ENCODE measurements around the gene CLASP1. TPM values are rescaled to one million over a fixed set of nuclear protein-coding genes. Genes with fewer than 3 reads are reported as not detected.

Gene CLASP1
- polyA plus RNA-seq, 1 donor (not counting 4 experiments of a cell fraction or from before 2014, with no cell fraction given), result 16.7 TPM

DNA sequence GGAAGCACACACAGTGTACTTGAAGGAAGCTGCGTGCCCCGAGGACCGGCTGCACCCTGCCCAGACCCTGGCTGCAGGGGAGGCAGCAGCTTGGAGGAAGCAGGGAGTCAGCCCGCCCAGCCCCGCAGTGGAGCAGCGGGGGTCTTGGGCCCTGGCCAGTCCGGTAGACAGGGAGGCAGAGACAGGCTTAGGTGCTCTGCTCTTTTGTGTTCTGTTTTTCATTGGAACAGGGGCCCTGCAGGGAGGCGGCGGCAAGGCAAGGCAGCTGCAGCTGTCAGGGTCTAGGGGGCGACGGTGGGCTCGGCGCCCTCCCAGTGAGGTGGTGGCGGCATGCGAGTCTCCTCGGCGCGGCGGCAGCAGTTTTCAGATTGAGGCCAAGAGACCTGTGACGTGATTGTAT, 311.0 kb downstream of the CLASP1 start:
- no peak overlapping the region for H3K4me2 ChIP-seq (ENCODE audit: control insufficient read depth, extremely low read depth, insufficient read depth, low read depth, low read length)
- H4K20me1 ChIP-seq (ENCODE audit: control insufficient read depth, extremely low read depth, insufficient read depth, low read length), result no peaks in the 10 kb centered on the region
- H3K4me1 ChIP-seq (ENCODE audit: control insufficient read depth, extremely low read depth, insufficient read depth, low read length), result peaks cover 10% of the 10 kb centered on the region
- H3K36me3 ChIP-seq (ENCODE audit: control insufficient read depth in 2 of 2, extremely low read depth in 1 of 2, insufficient read depth in 2 of 2, low read length in 2 of 2), result peaks cover 14 to 18% of the 10 kb centered on the region in 2 experiments
- no peak for DNase-seq (ENCODE audit: low read depth, low spot score)
- no peak overlapping the region for H3K27ac ChIP-seq (ENCODE audit: control insufficient read depth, insufficient read depth, low read length)
- no peaks in the 10 kb centered on the region for H3K9me3 ChIP-seq (ENCODE audit: control insufficient read depth, low read depth, low read length)
- no peaks in the 10 kb centered on the region for H3K27me3 ChIP-seq (ENCODE audit: control insufficient read depth, extremely low read depth, insufficient read depth, low read length)
- TF ChIP-seq, protein P1, sequence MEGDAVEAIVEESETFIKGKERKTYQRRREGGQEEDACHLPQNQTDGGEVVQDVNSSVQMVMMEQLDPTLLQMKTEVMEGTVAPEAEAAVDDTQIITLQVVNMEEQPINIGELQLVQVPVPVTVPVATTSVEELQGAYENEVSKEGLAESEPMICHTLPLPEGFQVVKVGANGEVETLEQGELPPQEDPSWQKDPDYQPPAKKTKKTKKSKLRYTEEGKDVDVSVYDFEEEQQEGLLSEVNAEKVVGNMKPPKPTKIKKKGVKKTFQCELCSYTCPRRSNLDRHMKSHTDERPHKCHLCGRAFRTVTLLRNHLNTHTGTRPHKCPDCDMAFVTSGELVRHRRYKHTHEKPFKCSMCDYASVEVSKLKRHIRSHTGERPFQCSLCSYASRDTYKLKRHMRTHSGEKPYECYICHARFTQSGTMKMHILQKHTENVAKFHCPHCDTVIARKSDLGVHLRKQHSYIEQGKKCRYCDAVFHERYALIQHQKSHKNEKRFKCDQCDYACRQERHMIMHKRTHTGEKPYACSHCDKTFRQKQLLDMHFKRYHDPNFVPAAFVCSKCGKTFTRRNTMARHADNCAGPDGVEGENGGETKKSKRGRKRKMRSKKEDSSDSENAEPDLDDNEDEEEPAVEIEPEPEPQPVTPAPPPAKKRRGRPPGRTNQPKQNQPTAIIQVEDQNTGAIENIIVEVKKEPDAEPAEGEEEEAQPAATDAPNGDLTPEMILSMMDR (optimal IDR thresholded peaks at IDR 0.05 in 1 of 3, IDR thresholded peaks at IDR 0.05 in 1 of 3, conservative IDR thresholded peaks at IDR 0.05 in 1 of 3; ENCODE audit: extremely low read depth in 1 of 3, insufficient read depth in 2 of 3, low read length in 3 of 3), result no peak
- TF ChIP-seq EZH2 (IDR thresholded peaks at IDR 0.05; ENCODE audit: low read length), result no peak
- H2AFZ ChIP-seq (ENCODE audit: control insufficient read depth, low read length), result no peak overlapping the region
- no peaks in the 10 kb centered on the region for H3K79me2 ChIP-seq (ENCODE audit: control insufficient read depth, insufficient read depth, low read length)
- dilution Hi-C loops (cut with MboI; ENCODE audit: extremely low pct_ligation_motif_present, low sequenced_read_pairs), result no loop called here
- H3K9ac ChIP-seq (ENCODE audit: control insufficient read depth, extremely low read depth, insufficient read depth, low read length), result no peak overlapping the region
- no peak overlapping the region for H3K4me3 ChIP-seq (ENCODE audit: control insufficient read depth in 2 of 3, extremely low read depth in 1 of 3, insufficient read depth in 2 of 3, low read depth in 1 of 3, low read length in 3 of 3)
- peaks cover 2% of the 10 kb centered on the region for H3K9me1 ChIP-seq (ENCODE audit: control insufficient read depth, extremely low read depth, insufficient read depth, low read length)
- FAIRE-seq, result no peak

DNA sequence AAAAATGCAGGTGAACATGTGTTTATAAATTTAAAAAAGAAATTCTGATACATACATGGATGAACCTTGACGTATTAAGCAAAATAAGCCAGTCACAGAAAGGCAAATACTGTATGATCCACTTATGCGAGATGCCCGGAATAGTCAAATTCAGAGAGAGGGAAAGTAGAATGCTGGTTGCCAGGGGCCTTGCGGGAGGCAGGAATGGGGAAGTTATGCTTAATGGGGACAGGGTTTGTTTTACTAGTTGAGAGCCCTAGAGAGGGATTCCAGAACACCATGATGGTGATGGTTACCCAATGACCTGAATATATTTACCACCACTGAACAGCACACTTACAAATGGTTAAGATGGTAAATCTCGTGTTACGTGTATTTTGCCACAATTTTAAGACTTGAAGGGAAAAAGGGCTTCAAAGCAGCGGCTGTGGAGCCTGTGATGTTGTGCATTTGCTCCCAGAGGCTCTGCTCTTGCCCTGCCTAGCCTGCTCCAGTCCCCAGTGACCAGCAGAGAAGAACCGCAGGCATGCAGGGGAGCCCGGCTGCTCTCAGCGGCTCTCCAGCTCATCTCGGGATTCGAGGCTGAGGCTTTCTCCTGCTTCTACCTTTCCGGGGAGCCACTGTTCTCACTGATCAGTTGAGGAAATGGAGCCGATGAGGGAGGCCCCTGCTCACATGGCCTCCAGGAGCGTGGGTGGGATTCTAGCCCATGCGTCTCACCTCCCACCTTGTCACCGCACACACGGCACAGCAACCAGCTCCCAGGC, 312.6 kb downstream of the CLASP1 start:
- no peaks in the 10 kb centered on the region for H3K27me3 ChIP-seq (ENCODE audit: control insufficient read depth, extremely low read depth, insufficient read depth, low read length)
- no peak overlapping the region for H3K27ac ChIP-seq (ENCODE audit: control insufficient read depth, insufficient read depth, low read length)
- no peaks in the 10 kb centered on the region for H3K79me2 ChIP-seq (ENCODE audit: control insufficient read depth, insufficient read depth, low read length)
- no peak overlapping the region for H3K9ac ChIP-seq (ENCODE audit: control insufficient read depth, extremely low read depth, insufficient read depth, low read length)
- dilution Hi-C loops (cut with MboI; ENCODE audit: extremely low pct_ligation_motif_present, low sequenced_read_pairs), result no loop called here
- FAIRE-seq (no peak), DNase-seq (ENCODE audit: low read depth, low spot score) (no peak)
- no peak overlapping the region for H2AFZ ChIP-seq (ENCODE audit: control insufficient read depth, low read length)
- peaks cover 10% of the 10 kb centered on the region for H3K4me1 ChIP-seq (ENCODE audit: control insufficient read depth, extremely low read depth, insufficient read depth, low read length)
- no peaks in the 10 kb centered on the region for H4K20me1 ChIP-seq (ENCODE audit: control insufficient read depth, extremely low read depth, insufficient read depth, low read length)
- no peak overlapping the region for H3K4me2 ChIP-seq (ENCODE audit: control insufficient read depth, extremely low read depth, insufficient read depth, low read depth, low read length)
- no peak overlapping the region for H3K4me3 ChIP-seq (ENCODE audit: control insufficient read depth in 2 of 3, extremely low read depth in 1 of 3, insufficient read depth in 2 of 3, low read depth in 1 of 3, low read length in 3 of 3)
- peaks cover 9 to 18% of the 10 kb centered on the region in 2 experiments for H3K36me3 ChIP-seq (ENCODE audit: control insufficient read depth in 2 of 2, extremely low read depth in 1 of 2, insufficient read depth in 2 of 2, low read length in 2 of 2)
- H3K9me1 ChIP-seq (ENCODE audit: control insufficient read depth, extremely low read depth, insufficient read depth, low read length), result peaks cover 2% of the 10 kb centered on the region
- TF ChIP-seq EZH2 (IDR thresholded peaks at IDR 0.05; ENCODE audit: low read length), result no peak
- TF ChIP-seq, protein P1 (optimal IDR thresholded peaks at IDR 0.05 in 1 of 3, IDR thresholded peaks at IDR 0.05 in 1 of 3, conservative IDR thresholded peaks at IDR 0.05 in 1 of 3; ENCODE audit: extremely low read depth in 1 of 3, insufficient read depth in 2 of 3, low read length in 3 of 3), result no peak
- H3K9me3 ChIP-seq (ENCODE audit: control insufficient read depth, low read depth, low read length), result no peaks in the 10 kb centered on the region

All from keratinocyte (primary cell).